ENCODE measurements around the gene FBXO3.

Gene FBXO3

GRCh38 chr11:33701302-33702230 lies 72.8 kb downstream of the FBXO3 start:
- Histone ChIP-seq H3K9me2 (replicated peaks; ENCODE audit: low read depth, low read length) (no peaks in the 10 kb centered on the region), H2AFZ (ENCODE audit: low read length) (peak overlapping the region; percentile 91)
- TF ChIP-seq, protein P1, sequence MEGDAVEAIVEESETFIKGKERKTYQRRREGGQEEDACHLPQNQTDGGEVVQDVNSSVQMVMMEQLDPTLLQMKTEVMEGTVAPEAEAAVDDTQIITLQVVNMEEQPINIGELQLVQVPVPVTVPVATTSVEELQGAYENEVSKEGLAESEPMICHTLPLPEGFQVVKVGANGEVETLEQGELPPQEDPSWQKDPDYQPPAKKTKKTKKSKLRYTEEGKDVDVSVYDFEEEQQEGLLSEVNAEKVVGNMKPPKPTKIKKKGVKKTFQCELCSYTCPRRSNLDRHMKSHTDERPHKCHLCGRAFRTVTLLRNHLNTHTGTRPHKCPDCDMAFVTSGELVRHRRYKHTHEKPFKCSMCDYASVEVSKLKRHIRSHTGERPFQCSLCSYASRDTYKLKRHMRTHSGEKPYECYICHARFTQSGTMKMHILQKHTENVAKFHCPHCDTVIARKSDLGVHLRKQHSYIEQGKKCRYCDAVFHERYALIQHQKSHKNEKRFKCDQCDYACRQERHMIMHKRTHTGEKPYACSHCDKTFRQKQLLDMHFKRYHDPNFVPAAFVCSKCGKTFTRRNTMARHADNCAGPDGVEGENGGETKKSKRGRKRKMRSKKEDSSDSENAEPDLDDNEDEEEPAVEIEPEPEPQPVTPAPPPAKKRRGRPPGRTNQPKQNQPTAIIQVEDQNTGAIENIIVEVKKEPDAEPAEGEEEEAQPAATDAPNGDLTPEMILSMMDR (conservative IDR thresholded peaks at IDR 0.05; ENCODE audit: low read length): no peak
- no peak for TF ChIP-seq EZH2phosphoT487 (IDR thresholded peaks at IDR 0.05; ENCODE audit: borderline replicate concordance)

DNA sequence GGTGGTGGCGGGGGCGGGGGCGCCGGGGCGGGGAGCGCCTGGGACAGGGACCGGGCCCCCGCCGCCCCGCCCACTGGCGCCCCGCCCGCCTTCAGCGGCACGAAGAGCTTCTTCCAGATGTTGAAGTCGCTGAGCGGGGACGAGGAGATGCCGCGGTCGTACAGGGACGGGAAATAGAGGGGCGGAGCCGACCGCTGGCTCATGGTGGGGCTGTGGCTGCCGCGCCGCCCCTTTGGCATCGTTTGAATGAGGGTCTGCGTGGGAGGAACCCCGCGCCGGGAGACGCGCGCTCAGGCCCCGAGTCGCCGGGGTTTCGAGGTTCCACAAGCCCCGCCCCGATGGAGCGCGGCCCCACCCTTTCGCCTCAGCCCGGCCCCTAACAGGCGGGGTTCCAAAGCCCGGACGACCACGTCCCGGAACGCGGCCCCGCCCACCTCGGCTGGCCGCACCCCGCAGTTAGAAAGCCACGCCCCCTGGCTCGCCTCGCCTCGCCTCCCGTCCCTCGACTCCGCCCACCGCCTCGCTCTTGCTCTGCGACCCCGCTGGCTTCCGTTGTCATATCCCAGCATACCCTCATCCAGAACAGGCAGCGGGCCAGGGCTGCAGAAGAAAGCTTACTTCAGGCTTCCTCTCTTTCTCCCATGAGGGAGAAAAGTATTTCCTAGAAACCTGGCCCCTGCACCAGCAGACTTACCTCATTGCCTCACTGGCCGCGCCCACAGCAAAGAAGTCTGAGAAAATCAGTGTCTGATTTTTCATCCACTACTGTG lies 73.6 kb downstream of the FBXO3 start, which contains the start of gene C11orf91:
Gene C11orf91, minus strand, starts transcription at position 325 of the 770 bp plus-strand sequence. Its CDS starts 86 bp downstream, at position 239.
- no peaks in the 10 kb centered on the region for H4K20me1 ChIP-seq (ENCODE audit: insufficient read depth, low read length, poor library complexity, severe bottlenecking)
- H3F3A ChIP-seq (ENCODE audit: low read depth): no peaks in the 10 kb centered on the region
- H3K9me2 ChIP-seq (replicated peaks; ENCODE audit: low read depth, low read length): no peaks in the 10 kb centered on the region
- H3K79me2 ChIP-seq (ENCODE audit: insufficient read depth, low read length): no peaks in the 10 kb centered on the region
- peak within 1 kb of the TSS; percentile 96 for H3K4me2 ChIP-seq (ENCODE audit: low read depth, low read length, poor library complexity, severe bottlenecking)
- H2AFZ ChIP-seq (ENCODE audit: low read length): peak within 1 kb of the TSS; percentile 91
- TF ChIP-seq, protein P1 (conservative IDR thresholded peaks at IDR 0.05; ENCODE audit: low read length): no peak
- TF ChIP-seq EZH2phosphoT487 (IDR thresholded peaks at IDR 0.05; ENCODE audit: borderline replicate concordance): no peak
- H3K9ac ChIP-seq (ENCODE audit: low read depth, low read length, poor library complexity, severe bottlenecking): peak within 1 kb of the TSS; percentile 73
- H3K27me3 ChIP-seq (ENCODE audit: insufficient read depth, low read length, poor library complexity, severe bottlenecking): no peaks in the 10 kb centered on the region
- peaks cover 17% of the 10 kb centered on the region for H3K4me1 ChIP-seq (ENCODE audit: insufficient read depth, low read length, poor library complexity, severe bottlenecking)
- H3K36me3 ChIP-seq (ENCODE audit: insufficient read depth, low read length): peaks cover 8% of the 10 kb centered on the region; the same call in 1 of the 2 replicates
- no peaks in the 10 kb centered on the region for H3K9me3 ChIP-seq (ENCODE audit: insufficient read depth, low read depth, low read length)
- H3K4me3 ChIP-seq (ENCODE audit: low read length, poor library complexity, severe bottlenecking): peak within 1 kb of the TSS; percentile 81

More at GRCh38 chr11:33701302-33702230, 72.8 kb downstream of the FBXO3 start:
- peak overlapping the region; percentile 73 for H3K9ac ChIP-seq (ENCODE audit: low read depth, low read length, poor library complexity, severe bottlenecking)
- H3K27me3 ChIP-seq (ENCODE audit: insufficient read depth, low read length, poor library complexity, severe bottlenecking): no peaks in the 10 kb centered on the region
- H3K4me2 ChIP-seq (ENCODE audit: low read depth, low read length, poor library complexity, severe bottlenecking): peak overlapping the region; percentile 96
- H3K79me2 ChIP-seq (ENCODE audit: insufficient read depth, low read length): no peaks in the 10 kb centered on the region
- H3K4me1 ChIP-seq (ENCODE audit: insufficient read depth, low read length, poor library complexity, severe bottlenecking): peaks cover 17% of the 10 kb centered on the region
- H4K20me1 ChIP-seq (ENCODE audit: insufficient read depth, low read length, poor library complexity, severe bottlenecking): no peaks in the 10 kb centered on the region
- H3F3A ChIP-seq (ENCODE audit: low read depth): no peaks in the 10 kb centered on the region
- H3K36me3 ChIP-seq (ENCODE audit: insufficient read depth, low read length): peaks cover 8% of the 10 kb centered on the region; the same call in 1 of the 2 replicates
- H3K9me3 ChIP-seq (ENCODE audit: insufficient read depth, low read depth, low read length): no peaks in the 10 kb centered on the region
- peak overlapping the region; percentile 81 for H3K4me3 ChIP-seq (ENCODE audit: low read length, poor library complexity, severe bottlenecking)

GRCh38 chr11:33700063-33700501 lies 74.2 kb downstream of the FBXO3 start:
- H3K36me3 ChIP-seq (ENCODE audit: insufficient read depth, low read length): peaks cover 5% of the 10 kb centered on the region; the same call in 1 of the 2 replicates
- H4K20me1 ChIP-seq (ENCODE audit: insufficient read depth, low read length, poor library complexity, severe bottlenecking): no peaks in the 10 kb centered on the region
- TF ChIP-seq EZH2phosphoT487 (IDR thresholded peaks at IDR 0.05; ENCODE audit: borderline replicate concordance): no peak
- TF ChIP-seq, protein P1 (conservative IDR thresholded peaks at IDR 0.05; ENCODE audit: low read length): no peak
- peak overlapping the region; percentile 81 for H3K4me3 ChIP-seq (ENCODE audit: low read length, poor library complexity, severe bottlenecking)
- no peaks in the 10 kb centered on the region for H3K79me2 ChIP-seq (ENCODE audit: insufficient read depth, low read length)
- no peaks in the 10 kb centered on the region for H3K9me3 ChIP-seq (ENCODE audit: insufficient read depth, low read depth, low read length)
- no peaks in the 10 kb centered on the region for H3K9me2 ChIP-seq (replicated peaks; ENCODE audit: low read depth, low read length)
- no peak overlapping the region for H2AFZ ChIP-seq (ENCODE audit: low read length)
- H3K4me1 ChIP-seq (ENCODE audit: insufficient read depth, low read length, poor library complexity, severe bottlenecking): peaks cover 17% of the 10 kb centered on the region
- H3K9ac ChIP-seq (ENCODE audit: low read depth, low read length, poor library complexity, severe bottlenecking): no peak overlapping the region
- peak overlapping the region; percentile 96 for H3K4me2 ChIP-seq (ENCODE audit: low read depth, low read length, poor library complexity, severe bottlenecking)
- no peaks in the 10 kb centered on the region for H3F3A ChIP-seq (ENCODE audit: low read depth)
- no peaks in the 10 kb centered on the region for H3K27me3 ChIP-seq (ENCODE audit: insufficient read depth, low read length, poor library complexity, severe bottlenecking)
